A549 treated with CpdA at 1 μM for 4 hours (cell line): ENCODE data around the gene MYF5. TPM values are rescaled to one million over a fixed set of nuclear protein-coding genes. Genes with fewer than 3 reads are reported as not detected.

ENCODE experiments used
- total RNA-seq: library from RNA; stranded (reverse); fragments of 200-300 nt; extraction: Qiagen RNA extraction; gene quantifications from 5 replicates; pipeline ENCODE4 v1.2.3, GENCODE V29; 2022; ENCODE audit warnings: low read depth

Gene MYF5
- total RNA-seq: not detected in 5 replicates

DNA sequence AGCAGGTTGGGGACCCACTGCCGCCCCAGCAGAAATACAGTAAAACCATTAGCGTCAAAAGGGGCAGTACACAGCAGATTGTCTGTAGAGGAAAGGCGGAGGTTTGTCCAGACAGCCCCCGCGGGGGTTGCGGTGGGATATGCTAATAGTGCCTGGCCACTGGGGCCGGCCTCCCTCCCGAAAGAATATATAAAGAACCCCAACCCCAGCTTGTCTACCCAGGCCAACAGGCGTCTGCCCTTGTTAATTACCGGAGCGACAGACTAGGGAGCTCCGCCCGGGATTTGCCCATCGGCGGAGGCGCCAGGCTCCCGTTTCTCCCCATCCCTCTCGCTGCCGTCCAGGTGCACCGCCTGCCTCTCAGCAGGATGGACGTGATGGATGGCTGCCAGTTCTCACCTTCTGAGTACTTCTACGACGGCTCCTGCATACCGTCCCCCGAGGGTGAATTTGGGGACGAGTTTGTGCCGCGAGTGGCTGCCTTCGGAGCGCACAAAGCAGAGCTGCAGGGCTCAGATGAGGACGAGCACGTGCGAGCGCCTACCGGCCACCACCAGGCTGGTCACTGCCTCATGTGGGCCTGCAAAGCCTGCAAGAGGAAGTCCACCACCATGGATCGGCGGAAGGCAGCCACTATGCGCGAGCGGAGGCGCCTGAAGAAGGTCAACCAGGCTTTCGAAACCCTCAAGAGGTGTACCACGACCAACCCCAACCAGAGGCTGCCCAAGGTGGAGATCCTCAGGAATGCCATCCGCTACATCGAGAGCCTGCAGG lies at the start of gene MYF5:
TSS of gene MYF5 (plus strand) at position 217 of the 774 bp plus-strand sequence. CDS start at position 369, 152 bp downstream.

GRCh38 chr12:80707126-80707829 lies 9.4 kb upstream of the MYF5 start, which contains the start of gene MYF6:
MYF6 (plus strand) TSS chr12:80707634; CDS start chr12:80707720, 86 bp downstream.

Other genes starting within 250 kb of the MYF5 start
- not detected in 5 replicates for gene MYF6, start 9.3 kb upstream of the MYF5 start, total RNA-seq
- 0.33 to 0.55 TPM (median 0.43 TPM) in 5 replicates for gene LIN7A, start 221.0 kb downstream of the MYF5 start, total RNA-seq